ENCODE results near the gene C1QTNF6. TPM values are rescaled to one million over a fixed set of nuclear protein-coding genes. Genes with fewer than 3 reads are reported as not detected.

C1QTNF6 gene
- polyA plus RNA-seq, 1 donor (not counting 4 experiments of a cell fraction or from before 2014, with no cell fraction given) = 17.1 TPM

DNA sequence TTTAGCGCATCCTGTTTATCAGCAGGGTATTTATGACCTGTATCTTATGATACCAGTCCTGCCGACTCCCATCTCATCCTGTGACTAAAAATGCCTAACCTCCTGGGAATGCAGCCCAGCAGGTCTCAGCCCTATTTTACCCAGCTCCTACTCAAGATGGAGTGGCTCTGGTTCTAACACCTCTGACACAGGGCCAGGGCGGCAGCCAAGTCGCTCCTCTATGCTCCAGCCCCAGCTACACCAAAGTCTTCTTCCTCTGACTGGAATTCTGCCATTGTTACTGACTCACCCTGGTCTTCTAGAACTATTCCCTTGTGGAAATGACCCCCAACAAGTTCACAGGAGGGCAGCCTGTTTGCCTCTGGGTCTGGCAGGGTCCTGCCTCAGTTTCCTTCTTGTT lies 7.9 kb upstream of the C1QTNF6 start:
- Histone ChIP-seq H3K9ac (ENCODE audit: control insufficient read depth, extremely low read depth, insufficient read depth, low read length) (no peak overlapping the region), H3K27ac (ENCODE audit: control insufficient read depth, insufficient read depth, low read length) (peak overlapping the region; percentile 70), H3K79me2 (ENCODE audit: control insufficient read depth, insufficient read depth, low read length) (no peaks in the 10 kb centered on the region), H3K9me3 (ENCODE audit: control insufficient read depth, low read depth, low read length) (no peaks in the 10 kb centered on the region), H3K4me1 (ENCODE audit: control insufficient read depth, extremely low read depth, insufficient read depth, low read length) (peaks cover 37% of the 10 kb centered on the region), H2AFZ (ENCODE audit: control insufficient read depth, low read length) (no peak overlapping the region), H4K20me1 (ENCODE audit: control insufficient read depth, extremely low read depth, insufficient read depth, low read length) (no peaks in the 10 kb centered on the region), H3K4me3 (ENCODE audit: control insufficient read depth in 2 of 3, extremely low read depth in 1 of 3, insufficient read depth in 2 of 3, low read depth in 1 of 3, low read length in 3 of 3) (no peak overlapping the region), H3K36me3 (ENCODE audit: control insufficient read depth in 2 of 2, extremely low read depth in 1 of 2, insufficient read depth in 2 of 2, low read length in 2 of 2) (no peaks in the 10 kb centered on the region), H3K27me3 (ENCODE audit: control insufficient read depth, extremely low read depth, insufficient read depth, low read length) (no peaks in the 10 kb centered on the region), H3K9me1 (ENCODE audit: control insufficient read depth, extremely low read depth, insufficient read depth, low read length) (no peaks in the 10 kb centered on the region), H3K4me2 (ENCODE audit: control insufficient read depth, extremely low read depth, insufficient read depth, low read depth, low read length) (peak overlapping the region; percentile 17)
- no peak for TF ChIP-seq EZH2 (IDR thresholded peaks at IDR 0.05; ENCODE audit: low read length)
- TF ChIP-seq, protein P1, sequence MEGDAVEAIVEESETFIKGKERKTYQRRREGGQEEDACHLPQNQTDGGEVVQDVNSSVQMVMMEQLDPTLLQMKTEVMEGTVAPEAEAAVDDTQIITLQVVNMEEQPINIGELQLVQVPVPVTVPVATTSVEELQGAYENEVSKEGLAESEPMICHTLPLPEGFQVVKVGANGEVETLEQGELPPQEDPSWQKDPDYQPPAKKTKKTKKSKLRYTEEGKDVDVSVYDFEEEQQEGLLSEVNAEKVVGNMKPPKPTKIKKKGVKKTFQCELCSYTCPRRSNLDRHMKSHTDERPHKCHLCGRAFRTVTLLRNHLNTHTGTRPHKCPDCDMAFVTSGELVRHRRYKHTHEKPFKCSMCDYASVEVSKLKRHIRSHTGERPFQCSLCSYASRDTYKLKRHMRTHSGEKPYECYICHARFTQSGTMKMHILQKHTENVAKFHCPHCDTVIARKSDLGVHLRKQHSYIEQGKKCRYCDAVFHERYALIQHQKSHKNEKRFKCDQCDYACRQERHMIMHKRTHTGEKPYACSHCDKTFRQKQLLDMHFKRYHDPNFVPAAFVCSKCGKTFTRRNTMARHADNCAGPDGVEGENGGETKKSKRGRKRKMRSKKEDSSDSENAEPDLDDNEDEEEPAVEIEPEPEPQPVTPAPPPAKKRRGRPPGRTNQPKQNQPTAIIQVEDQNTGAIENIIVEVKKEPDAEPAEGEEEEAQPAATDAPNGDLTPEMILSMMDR (optimal IDR thresholded peaks at IDR 0.05 in 1 of 3, IDR thresholded peaks at IDR 0.05 in 1 of 3, conservative IDR thresholded peaks at IDR 0.05 in 1 of 3; ENCODE audit: extremely low read depth in 1 of 3, insufficient read depth in 2 of 3, low read length in 3 of 3) = no peak
- dilution Hi-C loops (cut with MboI; ENCODE audit: extremely low pct_ligation_motif_present, low sequenced_read_pairs) = no loop called here
- DNase-seq (ENCODE audit: low read depth, low spot score) = no peak
- peak; percentile 56 for FAIRE-seq

DNA sequence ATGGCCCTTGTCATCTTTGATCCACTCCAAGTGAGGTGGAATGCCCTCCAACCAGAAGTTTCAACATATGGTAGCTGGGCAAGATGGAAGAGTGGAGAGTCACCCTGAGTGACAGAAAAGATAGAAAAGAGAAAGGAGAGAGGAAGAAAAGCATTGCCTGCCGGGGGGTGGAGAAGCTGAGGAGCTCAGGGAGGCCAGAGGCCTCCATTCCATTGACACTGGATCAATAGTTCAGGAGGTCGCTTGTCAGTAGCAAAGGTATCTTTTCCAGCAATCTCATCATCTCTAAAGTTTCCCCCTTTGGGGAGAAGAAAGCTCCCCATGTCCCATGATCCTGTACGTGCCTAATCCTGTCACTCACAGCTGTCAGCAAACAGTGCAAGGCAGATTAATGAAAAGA lies 6.7 kb upstream of the C1QTNF6 start:
- Histone ChIP-seq H3K9ac (ENCODE audit: control insufficient read depth, extremely low read depth, insufficient read depth, low read length) (no peak overlapping the region), H3K27me3 (ENCODE audit: control insufficient read depth, extremely low read depth, insufficient read depth, low read length) (no peaks in the 10 kb centered on the region), H3K27ac (ENCODE audit: control insufficient read depth, insufficient read depth, low read length) (no peak overlapping the region), H4K20me1 (ENCODE audit: control insufficient read depth, extremely low read depth, insufficient read depth, low read length) (no peaks in the 10 kb centered on the region), H3K4me1 (ENCODE audit: control insufficient read depth, extremely low read depth, insufficient read depth, low read length) (peaks cover 43% of the 10 kb centered on the region), H3K36me3 (ENCODE audit: control insufficient read depth in 2 of 2, extremely low read depth in 1 of 2, insufficient read depth in 2 of 2, low read length in 2 of 2) (no peaks in the 10 kb centered on the region), H3K9me3 (ENCODE audit: control insufficient read depth, low read depth, low read length) (no peaks in the 10 kb centered on the region), H3K9me1 (ENCODE audit: control insufficient read depth, extremely low read depth, insufficient read depth, low read length) (no peaks in the 10 kb centered on the region), H3K79me2 (ENCODE audit: control insufficient read depth, insufficient read depth, low read length) (no peaks in the 10 kb centered on the region), H3K4me2 (ENCODE audit: control insufficient read depth, extremely low read depth, insufficient read depth, low read depth, low read length) (no peak overlapping the region), H2AFZ (ENCODE audit: control insufficient read depth, low read length) (no peak overlapping the region), H3K4me3 (ENCODE audit: control insufficient read depth in 2 of 3, extremely low read depth in 1 of 3, insufficient read depth in 2 of 3, low read depth in 1 of 3, low read length in 3 of 3) (no peak overlapping the region)
- no peak for DNase-seq (ENCODE audit: low read depth, low spot score)
- FAIRE-seq = no peak
- no peak for TF ChIP-seq EZH2 (IDR thresholded peaks at IDR 0.05; ENCODE audit: low read length)
- TF ChIP-seq, protein P1 (optimal IDR thresholded peaks at IDR 0.05 in 1 of 3, IDR thresholded peaks at IDR 0.05 in 1 of 3, conservative IDR thresholded peaks at IDR 0.05 in 1 of 3; ENCODE audit: extremely low read depth in 1 of 3, insufficient read depth in 2 of 3, low read length in 3 of 3) = no peak
- dilution Hi-C loops (cut with MboI; ENCODE audit: extremely low pct_ligation_motif_present, low sequenced_read_pairs) = no loop called here

Data from keratinocyte (primary cell).